ENCODE data around the gene ZC3H12C. TPM values are rescaled to one million over a fixed set of nuclear protein-coding genes. Genes with fewer than 3 reads are reported as not detected.
"Not testable (repeated sequence)": the region's sequence is repeated elsewhere in the genome, so short reads cannot be mapped to it uniquely, and the experiment has no call there.

ZC3H12C gene
- total RNA-seq, 1 donor from 2014 or later = 24.1 TPM

GRCh38 chr11:110185121-110185591 lies 92.0 kb downstream of the ZC3H12C start:
- DNase-seq (ENCODE audit: low read depth) = peak; percentile 93

GRCh38 chr11:110185599-110185998 lies 92.4 kb downstream of the ZC3H12C start:
- no peak for DNase-seq (ENCODE audit: low read depth)

GRCh38 chr11:110186456-110186855 lies 93.3 kb downstream of the ZC3H12C start:
- no peak for DNase-seq (ENCODE audit: low read depth)

GRCh38 chr11:110186867-110187266 lies 93.7 kb downstream of the ZC3H12C start:
- DNase-seq (ENCODE audit: low read depth) = no peak

- no peak for DNase-seq (ENCODE audit: low read depth)
Measured at GRCh38 chr11:110187731-110188130, 94.5 kb downstream of the ZC3H12C start.

GRCh38 chr11:110190885-110191284 lies 97.7 kb downstream of the ZC3H12C start:
- no peak for DNase-seq (ENCODE audit: low read depth)

GRCh38 chr11:110192604-110193282 lies 99.6 kb downstream of the ZC3H12C start:
- DNase-seq (ENCODE audit: low read depth) = not testable (repeated sequence)

- peak; percentile 88 for DNase-seq (ENCODE audit: low read depth)
Measured at GRCh38 chr11:110194211-110194766, 101.1 kb downstream of the ZC3H12C start.

GRCh38 chr11:110196241-110196754 lies 103.1 kb downstream of the ZC3H12C start:
- DNase-seq (ENCODE audit: low read depth) = peak; percentile 97

GRCh38 chr11:110196884-110197420 lies 103.8 kb downstream of the ZC3H12C start:
- no peak for DNase-seq (ENCODE audit: low read depth)

GRCh38 chr11:110198031-110198729 lies 105.0 kb downstream of the ZC3H12C start:
- peak; percentile 46 for DNase-seq (ENCODE audit: low read depth)

- DNase-seq (ENCODE audit: low read depth) = peak; percentile 70
Measured at GRCh38 chr11:110199184-110199981, 106.2 kb downstream of the ZC3H12C start.

GRCh38 chr11:110200241-110200640 lies 107.0 kb downstream of the ZC3H12C start:
- peak; percentile 91 for DNase-seq (ENCODE audit: low read depth)

- no peak for DNase-seq (ENCODE audit: low read depth)
Measured at GRCh38 chr11:110200836-110201235, 107.6 kb downstream of the ZC3H12C start.

GRCh38 chr11:110207123-110207522 lies 113.9 kb downstream of the ZC3H12C start:
- DNase-seq (ENCODE audit: low read depth) = no peak

GRCh38 chr11:110208678-110209312 lies 115.6 kb downstream of the ZC3H12C start:
- DNase-seq (ENCODE audit: low read depth) = not testable (repeated sequence)

- DNase-seq (ENCODE audit: low read depth) = not testable (repeated sequence)
Measured at GRCh38 chr11:110209313-110209694, 116.1 kb downstream of the ZC3H12C start.

GRCh38 chr11:110217223-110217877 lies 124.2 kb downstream of the ZC3H12C start:
- no peak for DNase-seq (ENCODE audit: low read depth)

- DNase-seq (ENCODE audit: low read depth) = no peak
Measured at GRCh38 chr11:110217936-110218335, 124.7 kb downstream of the ZC3H12C start.

- DNase-seq (ENCODE audit: low read depth) = no peak
Measured at GRCh38 chr11:110219006-110219785, 126.0 kb downstream of the ZC3H12C start.
